ENCODE data around the gene RC3H2. TPM values are rescaled to one million over a fixed set of nuclear protein-coding genes. Genes with fewer than 3 reads are reported as not detected.

The RC3H2 gene
- total RNA-seq, 3 donors from 2014 or later, result 32.0 to 56.3 (median 33.0) TPM

DNA sequence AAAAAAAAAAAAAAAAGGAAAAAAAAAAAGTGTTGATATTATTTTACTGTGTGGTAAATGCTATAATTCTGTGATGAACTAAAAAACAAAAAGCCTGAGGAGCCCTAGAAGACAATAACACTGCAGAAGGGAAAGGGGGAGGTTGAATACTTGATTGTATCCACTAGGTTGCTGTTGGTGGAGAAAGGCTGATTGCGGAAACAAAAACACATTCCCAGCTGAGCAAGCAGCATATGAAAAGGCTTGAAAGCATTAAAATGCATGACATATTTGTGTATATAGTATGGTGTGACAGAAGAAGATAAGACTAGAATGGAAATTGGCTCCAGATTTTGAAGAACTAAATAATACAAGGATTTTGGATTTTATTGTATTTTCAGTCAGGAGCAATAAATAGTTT, 44.5 kb upstream of the RC3H2 start:
- Histone ChIP-seq H3K4me1 (ENCODE audit: low read depth) (peaks cover 49% of the 10 kb centered on the region), H3K9me3 (no peaks in the 10 kb centered on the region), H3K36me3 (ENCODE audit: low read depth) (no peaks in the 10 kb centered on the region), H3K4me3 (no peak overlapping the region)
- DNase-seq (no peak), ATAC-seq (no peak)
- TF ChIP-seq, protein P1, sequence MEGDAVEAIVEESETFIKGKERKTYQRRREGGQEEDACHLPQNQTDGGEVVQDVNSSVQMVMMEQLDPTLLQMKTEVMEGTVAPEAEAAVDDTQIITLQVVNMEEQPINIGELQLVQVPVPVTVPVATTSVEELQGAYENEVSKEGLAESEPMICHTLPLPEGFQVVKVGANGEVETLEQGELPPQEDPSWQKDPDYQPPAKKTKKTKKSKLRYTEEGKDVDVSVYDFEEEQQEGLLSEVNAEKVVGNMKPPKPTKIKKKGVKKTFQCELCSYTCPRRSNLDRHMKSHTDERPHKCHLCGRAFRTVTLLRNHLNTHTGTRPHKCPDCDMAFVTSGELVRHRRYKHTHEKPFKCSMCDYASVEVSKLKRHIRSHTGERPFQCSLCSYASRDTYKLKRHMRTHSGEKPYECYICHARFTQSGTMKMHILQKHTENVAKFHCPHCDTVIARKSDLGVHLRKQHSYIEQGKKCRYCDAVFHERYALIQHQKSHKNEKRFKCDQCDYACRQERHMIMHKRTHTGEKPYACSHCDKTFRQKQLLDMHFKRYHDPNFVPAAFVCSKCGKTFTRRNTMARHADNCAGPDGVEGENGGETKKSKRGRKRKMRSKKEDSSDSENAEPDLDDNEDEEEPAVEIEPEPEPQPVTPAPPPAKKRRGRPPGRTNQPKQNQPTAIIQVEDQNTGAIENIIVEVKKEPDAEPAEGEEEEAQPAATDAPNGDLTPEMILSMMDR (IDR thresholded peaks at IDR 0.05), result no peak
- intact Hi-C loops (cut with DNase I, micrococcal nuclease), result no loop called here

DNA sequence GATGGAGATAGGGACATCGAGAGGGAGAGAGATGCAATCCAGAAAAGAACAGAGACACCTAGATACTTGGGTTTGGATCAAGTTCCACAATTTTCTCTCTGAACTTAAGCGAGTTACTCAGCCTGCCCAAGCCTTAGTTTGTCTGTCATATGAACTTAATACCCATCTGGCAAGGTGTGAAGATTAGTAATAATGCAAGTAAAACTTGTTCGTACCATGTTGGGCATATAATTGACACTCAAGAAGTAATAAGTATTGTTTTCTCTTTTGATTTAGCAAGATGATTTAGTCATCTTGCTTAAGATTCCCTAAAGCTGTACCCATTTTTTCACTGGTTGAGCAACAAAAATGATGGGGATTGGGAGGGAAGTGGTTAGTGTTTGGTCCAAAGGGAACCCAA, 43.2 kb upstream of the RC3H2 start:
- no peaks in the 10 kb centered on the region for H3K36me3 ChIP-seq (ENCODE audit: low read depth)
- ATAC-seq, result no peak
- no peak overlapping the region for H3K4me3 ChIP-seq
- peaks cover 38% of the 10 kb centered on the region for H3K4me1 ChIP-seq (ENCODE audit: low read depth)
- intact Hi-C loops (cut with DNase I, micrococcal nuclease), result no loop called here
- H3K9me3 ChIP-seq, result no peaks in the 10 kb centered on the region
- DNase-seq, result no peak
- TF ChIP-seq, protein P1 (IDR thresholded peaks at IDR 0.05), result no peak

DNA sequence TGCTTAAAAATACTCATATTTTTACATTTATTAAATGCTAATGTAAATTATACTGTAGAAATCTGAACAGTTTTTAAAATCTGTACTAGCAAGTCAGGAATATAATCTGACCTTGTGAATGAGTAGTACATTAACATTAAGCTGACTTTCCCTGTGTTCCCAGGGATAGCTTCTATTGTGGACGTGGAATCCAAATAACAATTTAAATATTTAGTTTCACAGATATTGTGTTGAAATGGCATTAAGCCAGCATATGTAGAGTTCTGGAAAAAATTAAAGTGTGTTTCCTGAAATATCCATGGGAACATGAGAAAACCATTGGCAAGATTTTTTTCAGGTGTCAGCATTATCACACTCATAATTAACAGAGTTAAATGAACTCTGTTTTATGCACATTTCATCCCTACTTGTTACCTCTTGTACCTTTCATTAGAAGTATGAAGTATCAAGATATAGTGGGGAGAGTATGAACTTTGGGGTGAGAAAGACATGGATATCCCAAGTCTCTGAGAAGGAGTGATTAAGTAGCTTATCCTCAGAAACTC, 41.4 kb upstream of the RC3H2 start:
- H3K4me1 ChIP-seq (ENCODE audit: low read depth), result peaks cover 43% of the 10 kb centered on the region
- TF ChIP-seq, protein P1 (IDR thresholded peaks at IDR 0.05), result no peak
- intact Hi-C loops (cut with DNase I, micrococcal nuclease), result no loop called here

DNA sequence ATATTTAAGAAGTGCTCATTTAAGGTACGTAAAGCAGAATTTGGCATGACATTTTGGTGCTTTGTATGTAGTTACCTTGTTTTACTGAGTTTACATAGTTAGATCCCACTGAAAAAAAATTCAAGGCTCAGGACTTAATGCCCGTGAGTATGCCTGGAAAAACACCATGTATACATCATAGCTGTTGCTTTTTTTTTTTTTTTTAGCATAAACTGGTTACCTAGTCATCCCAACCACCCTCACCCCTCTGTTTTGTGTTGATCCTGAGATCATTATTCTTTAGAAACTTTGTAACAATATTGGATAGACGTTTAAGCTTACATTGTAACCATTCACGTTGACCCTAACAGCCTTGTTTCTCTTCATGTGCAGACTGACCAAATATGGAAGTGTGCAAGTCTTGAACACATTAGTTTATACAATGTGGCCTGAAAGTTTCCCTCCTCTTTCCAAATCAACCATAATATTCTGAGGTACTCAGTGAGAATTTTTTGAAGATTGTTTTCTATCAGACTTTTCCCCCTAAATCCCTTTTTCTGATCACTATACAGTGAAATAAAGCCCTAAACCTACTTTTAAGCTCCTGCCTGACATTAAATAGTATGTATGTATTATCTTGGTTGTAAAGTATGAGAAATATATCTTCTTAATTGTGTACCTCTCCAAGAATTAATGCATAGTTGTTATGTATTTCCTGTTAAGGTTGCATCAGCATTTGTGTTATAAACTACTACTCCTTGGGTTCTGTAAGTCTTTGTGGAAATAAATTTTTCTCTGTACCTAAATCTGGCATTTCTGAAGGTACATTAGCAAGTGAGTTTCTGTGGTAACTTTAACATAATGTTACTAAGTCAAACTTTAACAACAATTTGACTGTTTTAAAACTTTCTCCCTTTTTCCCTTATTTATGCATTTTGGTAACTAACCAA, 40.1 kb upstream of the RC3H2 start:
- ATAC-seq, result no peak
- no peak for DNase-seq
- H3K36me3 ChIP-seq (ENCODE audit: low read depth), result no peaks in the 10 kb centered on the region
- no peaks in the 10 kb centered on the region for H3K9me3 ChIP-seq
- intact Hi-C loops (cut with DNase I, micrococcal nuclease), result no loop called here
- H3K4me3 ChIP-seq, result no peak overlapping the region
- TF ChIP-seq, protein P1 (IDR thresholded peaks at IDR 0.05), result no peak
- peaks cover 37% of the 10 kb centered on the region for H3K4me1 ChIP-seq (ENCODE audit: low read depth)

More for the DNA sequence above, 41.4 kb upstream of the RC3H2 start:
- no peak for ATAC-seq
- Histone ChIP-seq H3K9me3 (no peaks in the 10 kb centered on the region), H3K4me3 (no peak overlapping the region), H3K36me3 (ENCODE audit: low read depth) (no peaks in the 10 kb centered on the region)
- DNase-seq, result no peak

DNA sequence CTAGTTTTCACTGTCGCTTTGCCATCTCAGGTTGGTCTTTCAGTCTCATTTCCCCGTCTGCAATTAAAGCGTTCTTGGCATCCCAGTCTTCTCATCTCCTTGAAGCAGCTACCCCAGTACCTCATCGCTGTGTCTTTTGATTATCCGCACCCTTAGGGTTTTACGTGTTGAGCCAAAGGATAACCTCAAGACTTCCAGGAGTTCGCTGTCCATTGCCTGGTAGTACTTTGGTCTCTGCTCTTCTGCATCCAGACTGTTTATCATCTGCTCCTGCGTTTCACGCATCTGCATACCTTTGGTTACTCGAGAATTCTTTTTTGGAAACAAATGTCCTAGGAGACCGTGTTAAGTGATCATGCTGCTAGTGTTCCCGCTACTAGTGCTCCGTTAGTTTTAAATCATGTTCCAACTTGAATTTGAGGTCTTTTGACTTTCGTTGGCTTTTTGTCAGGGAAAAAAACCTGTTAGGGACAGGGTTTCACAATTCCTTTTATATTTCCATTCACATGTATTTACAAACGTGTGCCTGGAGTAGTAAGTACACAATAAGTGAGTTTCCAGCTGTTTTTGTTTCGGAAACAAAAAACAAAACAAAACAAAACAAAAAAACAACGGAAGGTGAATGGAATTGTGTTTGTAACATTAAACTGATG, 36.5 kb upstream of the RC3H2 start:
- TF ChIP-seq, protein P1 (IDR thresholded peaks at IDR 0.05), result no peak
- ATAC-seq (peak; percentile 26), DNase-seq (peak in 1 of 3 donors; percentile 37)
- peak overlapping the region; percentile 56 for H3K4me3 ChIP-seq
- intact Hi-C loops (cut with DNase I, micrococcal nuclease), result no loop called here
- no peaks in the 10 kb centered on the region for H3K9me3 ChIP-seq
- no peaks in the 10 kb centered on the region for H3K36me3 ChIP-seq (ENCODE audit: low read depth)
- peaks cover 31% of the 10 kb centered on the region for H3K4me1 ChIP-seq (ENCODE audit: low read depth)
